HG03196 (cell line): ENCODE measurements around the gene KMT2A.
A peak's percentile ranks its signal among the peaks of the same experiment; 100 is the strongest.
"Not testable (repeated sequence)": the region's sequence is repeated elsewhere in the genome, so short reads cannot be mapped to it uniquely, and the experiment has no call there.

Experiments used
- ATAC-seq: cut with Tn5 transposase; IDR thresholded peaks from one replicate; pipeline ENCODE4 v1.9.1; 2021; ENCODE audit not compliant: unreplicated experiment

The KMT2A gene

DNA sequence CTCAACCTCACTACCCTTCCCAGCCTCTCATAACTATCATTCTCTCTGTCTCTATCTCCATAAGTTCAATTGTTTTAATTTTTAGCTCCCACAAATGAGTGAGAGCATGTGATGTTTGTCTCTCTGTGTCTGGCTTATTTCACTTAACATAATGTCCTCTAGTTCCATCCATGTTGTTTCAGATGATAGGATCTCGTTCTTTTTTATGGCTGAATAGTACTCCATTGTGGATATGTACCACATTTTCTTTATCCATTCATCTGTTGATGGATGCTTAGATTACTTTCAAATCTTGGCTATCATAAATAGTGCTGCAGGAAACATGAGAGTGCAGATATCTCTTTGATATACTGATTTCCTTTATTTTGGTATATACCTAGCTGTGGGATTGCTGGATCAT, 44.9 kb downstream of the KMT2A start:
- not testable (repeated sequence) for ATAC-seq

DNA sequence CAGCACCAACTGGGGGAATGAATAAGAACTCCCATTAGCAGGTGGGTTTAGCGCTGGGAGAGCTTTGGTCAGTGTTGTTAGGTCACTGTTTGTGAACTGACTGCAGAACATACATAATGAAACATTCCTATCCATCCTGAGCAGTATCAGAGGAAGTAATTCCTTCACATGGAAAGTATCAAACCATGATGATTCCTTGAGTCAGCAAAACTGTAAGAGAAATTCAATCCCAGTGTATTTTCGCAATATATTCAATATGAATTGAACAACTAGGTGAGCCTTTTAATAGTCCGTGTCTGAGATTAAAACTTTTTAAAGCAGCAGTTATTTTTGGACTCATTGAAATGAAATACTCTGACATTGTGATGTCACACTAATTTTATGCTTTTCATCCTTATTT, 48.1 kb downstream of the KMT2A start:
- ATAC-seq: no peak

DNA sequence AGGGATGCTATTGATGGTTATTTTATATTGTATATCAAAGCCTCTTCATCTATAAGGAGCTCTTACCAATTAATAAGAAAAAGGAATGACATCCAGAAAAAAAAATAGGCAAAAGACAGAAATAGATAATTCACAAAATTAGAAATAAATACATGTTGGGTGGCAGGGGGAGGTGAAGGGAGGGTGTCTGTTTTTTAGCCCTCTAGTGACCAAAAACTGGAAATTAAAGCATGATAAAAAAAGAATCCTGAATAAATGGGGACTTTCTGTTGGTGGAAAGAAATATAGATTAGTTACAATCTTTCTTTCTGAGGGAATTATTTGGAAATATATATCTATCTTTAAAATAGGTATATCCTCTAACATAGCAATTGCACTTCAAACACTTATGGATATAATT, 49.0 kb downstream of the KMT2A start:
- ATAC-seq: no peak

DNA sequence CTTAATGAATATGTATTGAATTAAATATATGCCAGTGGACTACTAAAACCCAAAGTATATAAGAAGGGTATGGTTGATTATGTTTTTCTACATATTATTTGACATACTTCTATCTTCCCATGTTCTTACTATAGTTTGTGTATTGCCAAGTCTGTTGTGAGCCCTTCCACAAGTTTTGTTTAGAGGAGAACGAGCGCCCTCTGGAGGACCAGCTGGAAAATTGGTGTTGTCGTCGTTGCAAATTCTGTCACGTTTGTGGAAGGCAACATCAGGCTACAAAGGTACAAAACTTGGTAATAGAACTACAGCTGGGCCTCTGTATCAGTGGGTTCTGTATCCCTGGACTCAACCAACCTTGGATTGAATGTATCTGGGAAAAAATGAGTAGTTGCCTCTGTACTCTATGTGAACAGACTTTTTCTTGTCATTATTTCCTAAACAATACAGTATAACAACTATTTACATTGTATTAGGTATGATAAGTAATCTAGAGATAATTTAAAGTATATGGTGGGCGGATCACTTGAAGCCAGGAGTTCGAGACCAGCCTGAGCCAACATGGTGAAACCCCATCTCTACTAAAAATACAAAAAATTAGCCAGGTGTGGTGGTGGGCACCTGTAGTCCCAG, 52.3 kb downstream of the KMT2A start:
- no peak for ATAC-seq

DNA sequence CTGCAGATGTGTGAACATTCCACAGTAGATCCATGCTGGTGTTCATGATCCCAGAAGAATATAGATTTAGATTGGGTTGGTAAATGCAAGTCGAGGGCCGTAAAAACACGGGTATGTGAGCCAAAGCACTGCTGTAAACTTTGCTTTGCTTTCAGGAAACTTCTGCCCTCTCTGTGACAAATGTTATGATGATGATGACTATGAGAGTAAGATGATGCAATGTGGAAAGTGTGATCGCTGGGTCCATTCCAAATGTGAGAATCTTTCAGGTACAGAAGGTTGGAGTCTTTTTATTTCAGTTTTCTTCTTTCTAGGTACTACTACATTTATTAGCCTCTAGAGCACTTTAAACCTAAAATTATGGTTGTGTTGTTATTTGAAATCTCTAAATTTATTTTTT, 54.7 kb downstream of the KMT2A start:
- ATAC-seq: no peak

DNA sequence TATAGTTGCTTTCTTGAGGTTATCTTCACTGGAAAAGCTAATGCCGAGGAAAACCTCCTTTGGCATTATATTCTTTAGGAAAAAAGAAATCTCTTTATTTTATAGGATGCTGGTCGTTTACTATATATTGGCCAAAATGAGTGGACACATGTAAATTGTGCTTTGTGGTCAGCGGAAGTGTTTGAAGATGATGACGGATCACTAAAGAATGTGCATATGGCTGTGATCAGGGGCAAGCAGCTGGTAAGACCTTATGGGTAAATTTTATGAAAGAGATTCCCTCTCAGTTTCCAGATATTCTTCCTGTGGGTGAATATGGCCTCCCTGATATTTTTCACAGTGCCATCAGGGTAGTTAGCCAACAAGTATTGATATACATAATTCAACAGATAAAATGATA, 61.5 kb downstream of the KMT2A start:
- no peak for ATAC-seq

DNA sequence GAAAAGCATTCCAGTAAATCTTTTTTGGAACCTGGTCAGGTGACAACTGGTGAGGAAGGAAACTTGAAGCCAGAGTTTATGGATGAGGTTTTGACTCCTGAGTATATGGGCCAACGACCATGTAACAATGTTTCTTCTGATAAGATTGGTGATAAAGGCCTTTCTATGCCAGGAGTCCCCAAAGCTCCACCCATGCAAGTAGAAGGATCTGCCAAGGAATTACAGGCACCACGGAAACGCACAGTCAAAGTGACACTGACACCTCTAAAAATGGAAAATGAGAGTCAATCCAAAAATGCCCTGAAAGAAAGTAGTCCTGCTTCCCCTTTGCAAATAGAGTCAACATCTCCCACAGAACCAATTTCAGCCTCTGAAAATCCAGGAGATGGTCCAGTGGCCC, 66.9 kb downstream of the KMT2A start:
- ATAC-seq: no peak

DNA sequence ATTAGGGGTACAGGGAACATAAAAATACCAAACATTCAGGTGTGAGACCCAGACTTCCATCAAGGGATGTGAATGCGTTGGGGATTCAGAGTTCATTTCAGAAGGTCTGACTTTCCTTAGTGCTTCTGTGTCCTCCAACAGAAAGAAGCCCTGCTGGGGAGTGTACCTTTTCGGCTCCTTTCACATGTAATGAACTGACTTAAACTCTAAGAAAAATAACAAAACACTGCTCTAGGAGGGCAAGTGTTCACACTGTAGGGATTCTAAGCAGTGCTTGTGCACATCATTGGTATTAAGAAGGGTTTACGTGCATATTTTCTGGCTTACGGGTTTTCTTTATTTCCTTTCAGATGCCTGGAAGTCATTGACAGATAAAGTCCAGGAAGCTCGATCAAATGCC, 75.3 kb downstream of the KMT2A start:
- ATAC-seq: no peak

DNA sequence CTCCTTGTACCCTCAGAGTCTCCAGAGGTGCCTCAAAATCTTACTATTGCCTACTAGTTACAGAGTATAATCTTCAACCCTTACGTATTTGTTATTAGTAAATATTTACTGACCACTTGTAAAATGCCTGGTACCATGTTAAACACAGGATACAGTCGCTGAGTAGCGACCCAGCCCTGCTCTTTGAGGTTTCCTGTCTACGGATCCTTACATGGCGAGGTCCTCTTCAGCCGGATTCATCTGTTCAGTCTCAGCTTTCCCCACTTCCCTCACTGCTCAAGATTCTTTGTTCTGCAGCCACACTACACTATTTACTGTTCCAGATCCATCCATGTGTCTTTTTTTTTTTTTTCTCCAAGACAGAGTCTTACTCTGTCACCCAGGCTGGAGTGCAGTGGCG, 77.8 kb downstream of the KMT2A start:
- no peak for ATAC-seq

- no peak for ATAC-seq
These were observed 83.3 kb downstream of the KMT2A start for GRCh38 chr11:118519549-118519948.

DNA sequence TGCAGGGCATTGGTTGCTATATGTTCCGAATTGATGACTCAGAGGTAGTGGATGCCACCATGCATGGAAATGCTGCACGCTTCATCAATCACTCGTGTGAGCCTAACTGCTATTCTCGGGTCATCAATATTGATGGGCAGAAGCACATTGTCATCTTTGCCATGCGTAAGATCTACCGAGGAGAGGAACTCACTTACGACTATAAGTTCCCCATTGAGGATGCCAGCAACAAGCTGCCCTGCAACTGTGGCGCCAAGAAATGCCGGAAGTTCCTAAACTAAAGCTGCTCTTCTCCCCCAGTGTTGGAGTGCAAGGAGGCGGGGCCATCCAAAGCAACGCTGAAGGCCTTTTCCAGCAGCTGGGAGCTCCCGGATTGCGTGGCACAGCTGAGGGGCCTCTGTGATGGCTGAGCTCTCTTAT, 85.6 kb downstream of the KMT2A start:
- ATAC-seq: peak; percentile 53

GRCh38 chr11:118522571-118523072, 86.3 kb downstream of the KMT2A start:
- no peak for ATAC-seq

- ATAC-seq: no peak
These were observed 88.1 kb downstream of the KMT2A start for GRCh38 chr11:118524356-118524755.

- no peak for ATAC-seq
These were observed 88.6 kb downstream of the KMT2A start for GRCh38 chr11:118524757-118525470.

- ATAC-seq: no peak
These were observed 90.4 kb downstream of the KMT2A start for GRCh38 chr11:118526688-118527087.

DNA sequence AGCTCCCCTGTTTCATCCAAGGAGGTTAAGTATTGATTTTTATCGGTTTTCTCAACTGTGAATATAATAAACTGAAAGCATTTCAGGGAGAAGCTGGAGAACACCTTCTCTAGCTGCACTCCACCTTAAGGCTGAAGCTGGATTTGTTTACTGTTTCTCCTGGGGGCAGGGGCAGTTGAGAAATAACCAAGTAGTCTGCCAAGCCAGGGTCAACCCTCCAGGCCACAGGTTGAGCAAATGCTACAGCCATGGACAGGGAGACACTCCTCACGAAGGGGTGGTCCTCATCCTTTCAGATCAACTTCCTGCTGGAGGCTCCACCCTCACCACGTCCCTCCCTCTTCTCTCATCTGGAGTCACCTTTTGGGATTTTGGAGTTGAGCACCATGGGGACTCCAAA, 90.8 kb downstream of the KMT2A start, which contains the start of gene TTC36:
Gene TTC36 (plus strand): TSS at position 366 of the 400 bp plus-strand sequence. CDS start 21 bp downstream, at position 387.
- ATAC-seq: no peak

DNA sequence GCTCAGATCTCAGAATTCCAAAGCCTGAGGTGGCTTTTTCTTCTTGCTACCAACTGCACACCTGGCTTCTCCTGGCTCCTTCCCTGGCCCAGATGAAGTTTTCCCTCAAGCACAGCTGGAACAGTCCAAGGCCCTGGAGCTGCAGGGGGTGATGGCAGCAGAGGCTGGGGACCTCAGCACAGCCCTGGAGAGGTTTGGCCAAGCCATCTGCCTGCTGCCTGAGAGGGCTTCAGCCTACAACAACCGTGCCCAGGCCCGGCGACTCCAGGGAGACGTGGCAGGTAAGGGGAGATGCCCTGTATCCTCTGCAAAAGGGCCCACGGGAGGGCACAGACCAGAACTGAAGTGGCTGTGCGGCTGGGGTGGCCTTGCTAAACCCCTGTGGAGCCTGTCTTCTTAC, 92.2 kb downstream of the KMT2A start:
- ATAC-seq: no peak

GRCh38 chr11:118529584-118530175, 93.4 kb downstream of the KMT2A start:
- ATAC-seq: no peak

- ATAC-seq: no peak
These were observed 93.9 kb downstream of the KMT2A start for GRCh38 chr11:118530180-118530682.

DNA sequence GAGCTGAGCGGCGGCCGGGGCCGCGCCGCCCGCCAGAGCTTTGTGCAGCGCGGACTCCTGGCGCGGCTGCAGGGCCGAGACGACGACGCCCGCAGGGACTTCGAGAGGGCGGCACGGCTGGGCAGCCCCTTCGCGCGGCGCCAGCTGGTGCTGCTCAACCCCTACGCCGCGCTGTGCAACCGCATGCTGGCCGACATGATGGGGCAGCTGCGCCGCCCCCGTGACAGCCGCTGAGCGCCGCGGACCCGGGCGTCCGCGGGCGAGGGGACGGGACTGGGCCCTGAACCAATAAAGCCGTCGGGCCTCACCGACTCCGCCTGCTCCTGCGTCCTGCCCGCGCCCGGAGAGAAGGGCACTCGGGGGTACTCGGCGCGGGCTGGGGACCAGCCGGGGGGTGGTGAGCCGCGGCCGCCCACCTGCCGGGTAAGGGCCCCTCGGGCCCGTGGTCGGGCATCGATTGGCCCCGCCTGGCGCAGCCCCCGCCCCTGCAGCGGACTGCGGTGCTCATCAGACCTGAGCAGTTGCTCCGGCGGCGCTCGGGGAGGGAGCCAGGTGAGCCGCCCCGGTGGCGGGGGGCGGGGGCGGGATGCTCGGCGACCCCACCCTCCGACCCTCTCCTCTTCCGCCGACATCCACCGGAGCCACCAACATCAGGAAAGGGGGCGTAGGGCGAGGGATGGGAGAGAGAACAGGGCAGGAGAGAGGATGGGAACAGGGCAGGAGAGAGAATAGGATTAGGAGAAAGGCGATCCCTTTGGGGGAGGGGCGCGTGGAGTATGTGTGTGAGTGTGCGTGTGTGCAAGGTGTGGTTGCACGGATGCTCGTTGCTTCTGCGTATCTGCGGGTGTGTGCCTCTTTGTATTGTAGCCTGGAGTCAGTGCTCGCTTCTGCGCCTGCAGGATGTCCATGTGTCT, 94.6 kb downstream of the KMT2A start, which contains the start of gene TMEM25:
Gene TMEM25 (plus strand): TSS at position 510 of the 914 bp plus-strand sequence. CDS start 610 bp downstream, outside the sequence.
- no peak for ATAC-seq
